ENCODE measurements around the gene SLC7A7. TPM values are rescaled to one million over a fixed set of nuclear protein-coding genes. Genes with fewer than 3 reads are reported as not detected.
A peak's percentile ranks its signal among the peaks of the same experiment; 100 is the strongest.

The SLC7A7 gene
- total and polyA plus RNA-seq, 10 of the 15 experiments (the other 5 are each of a cell fraction or from before 2014, with no cell fraction given): 27.8 to 79.2 (median 50.8) TPM

GRCh38 chr14:22802860-22803686 is 12.2 kb downstream of the SLC7A7 start (continued):
- TF ChIP-seq MYB (IDR thresholded peaks at IDR 0.05; ENCODE audit: borderline replicate concordance, low read depth, low read length): no peak
- TF ChIP-seq JUNB (IDR thresholded peaks at IDR 0.05): peak; percentile 24; the same call in 1 of the 2 replicates
- TF ChIP-seq ZNF24 (IDR thresholded peaks at IDR 0.05): no peak
- TF ChIP-seq CEBPB (IDR thresholded peaks at IDR 0.05; ENCODE audit: borderline replicate concordance in 1 of 2, low read depth in 2 of 2, low read length in 2 of 2): no peak
- peak; percentile 85 for TF ChIP-seq SPI1 (IDR thresholded peaks at IDR 0.05; ENCODE audit: borderline replicate concordance, insufficient read depth, low read depth, low read length)
- 0 out of 2 replicates have a peak, but pooled peaks have one; percentile 22 for TF ChIP-seq BCL11A (IDR thresholded peaks at IDR 0.05; ENCODE audit: low read depth, low read length)
- no peak for TF ChIP-seq NFYB (IDR thresholded peaks at IDR 0.05; ENCODE audit: insufficient read depth, low read depth, low read length)
- TF ChIP-seq CREM (IDR thresholded peaks at IDR 0.05; ENCODE audit: low read depth): peak; percentile 63; the same call in 1 of the 2 replicates
- no peak for TF ChIP-seq NFYA (IDR thresholded peaks at IDR 0.05; ENCODE audit: borderline replicate concordance, low read depth, low read length)
- TF ChIP-seq USF1 (IDR thresholded peaks at IDR 0.05; ENCODE audit: borderline replicate concordance, extremely low read length, insufficient read depth, low read depth, low read length): no peak
- no peak for TF ChIP-seq ZNF622 (IDR thresholded peaks at IDR 0.05)
- no peak for TF ChIP-seq NR2C2 (IDR thresholded peaks at IDR 0.05; ENCODE audit: borderline replicate concordance, control insufficient read depth, insufficient read length, low read depth)
- no peak for TF ChIP-seq SUZ12 (IDR thresholded peaks at IDR 0.05; ENCODE audit: unreplicated experiment)
- TF ChIP-seq ATF3 (IDR thresholded peaks at IDR 0.05; ENCODE audit: borderline replicate concordance, extremely low read depth, low read depth, low read length): no peak
- peak; percentile 23 for TF ChIP-seq TCF7 (IDR thresholded peaks at IDR 0.05; ENCODE audit: borderline replicate concordance)
- no peak for TF ChIP-seq CBFB (IDR thresholded peaks at IDR 0.05; ENCODE audit: low read depth)
- TF ChIP-seq, protein P1, sequence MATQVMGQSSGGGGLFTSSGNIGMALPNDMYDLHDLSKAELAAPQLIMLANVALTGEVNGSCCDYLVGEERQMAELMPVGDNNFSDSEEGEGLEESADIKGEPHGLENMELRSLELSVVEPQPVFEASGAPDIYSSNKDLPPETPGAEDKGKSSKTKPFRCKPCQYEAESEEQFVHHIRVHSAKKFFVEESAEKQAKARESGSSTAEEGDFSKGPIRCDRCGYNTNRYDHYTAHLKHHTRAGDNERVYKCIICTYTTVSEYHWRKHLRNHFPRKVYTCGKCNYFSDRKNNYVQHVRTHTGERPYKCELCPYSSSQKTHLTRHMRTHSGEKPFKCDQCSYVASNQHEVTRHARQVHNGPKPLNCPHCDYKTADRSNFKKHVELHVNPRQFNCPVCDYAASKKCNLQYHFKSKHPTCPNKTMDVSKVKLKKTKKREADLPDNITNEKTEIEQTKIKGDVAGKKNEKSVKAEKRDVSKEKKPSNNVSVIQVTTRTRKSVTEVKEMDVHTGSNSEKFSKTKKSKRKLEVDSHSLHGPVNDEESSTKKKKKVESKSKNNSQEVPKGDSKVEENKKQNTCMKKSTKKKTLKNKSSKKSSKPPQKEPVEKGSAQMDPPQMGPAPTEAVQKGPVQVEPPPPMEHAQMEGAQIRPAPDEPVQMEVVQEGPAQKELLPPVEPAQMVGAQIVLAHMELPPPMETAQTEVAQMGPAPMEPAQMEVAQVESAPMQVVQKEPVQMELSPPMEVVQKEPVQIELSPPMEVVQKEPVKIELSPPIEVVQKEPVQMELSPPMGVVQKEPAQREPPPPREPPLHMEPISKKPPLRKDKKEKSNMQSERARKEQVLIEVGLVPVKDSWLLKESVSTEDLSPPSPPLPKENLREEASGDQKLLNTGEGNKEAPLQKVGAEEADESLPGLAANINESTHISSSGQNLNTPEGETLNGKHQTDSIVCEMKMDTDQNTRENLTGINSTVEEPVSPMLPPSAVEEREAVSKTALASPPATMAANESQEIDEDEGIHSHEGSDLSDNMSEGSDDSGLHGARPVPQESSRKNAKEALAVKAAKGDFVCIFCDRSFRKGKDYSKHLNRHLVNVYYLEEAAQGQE (IDR thresholded peaks at IDR 0.05; ENCODE audit: low read depth, low read length): no peak
- 0 out of 2 replicates have a peak, but pooled peaks have one; percentile 29 for TF ChIP-seq PAX8 (IDR thresholded peaks at IDR 0.05)
- TF ChIP-seq POLR2A (IDR thresholded peaks at IDR 0.05; ENCODE audit: low read depth, low read length): no peak
- TF ChIP-seq, protein P2, sequence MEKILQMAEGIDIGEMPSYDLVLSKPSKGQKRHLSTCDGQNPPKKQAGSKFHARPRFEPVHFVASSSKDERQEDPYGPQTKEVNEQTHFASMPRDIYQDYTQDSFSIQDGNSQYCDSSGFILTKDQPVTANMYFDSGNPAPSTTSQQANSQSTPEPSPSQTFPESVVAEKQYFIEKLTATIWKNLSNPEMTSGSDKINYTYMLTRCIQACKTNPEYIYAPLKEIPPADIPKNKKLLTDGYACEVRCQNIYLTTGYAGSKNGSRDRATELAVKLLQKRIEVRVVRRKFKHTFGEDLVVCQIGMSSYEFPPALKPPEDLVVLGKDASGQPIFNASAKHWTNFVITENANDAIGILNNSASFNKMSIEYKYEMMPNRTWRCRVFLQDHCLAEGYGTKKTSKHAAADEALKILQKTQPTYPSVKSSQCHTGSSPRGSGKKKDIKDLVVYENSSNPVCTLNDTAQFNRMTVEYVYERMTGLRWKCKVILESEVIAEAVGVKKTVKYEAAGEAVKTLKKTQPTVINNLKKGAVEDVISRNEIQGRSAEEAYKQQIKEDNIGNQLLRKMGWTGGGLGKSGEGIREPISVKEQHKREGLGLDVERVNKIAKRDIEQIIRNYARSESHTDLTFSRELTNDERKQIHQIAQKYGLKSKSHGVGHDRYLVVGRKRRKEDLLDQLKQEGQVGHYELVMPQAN (conservative IDR thresholded peaks at IDR 0.05): 0 out of 2 replicates have a peak, but pooled peaks have one; percentile 56
- TF ChIP-seq RELA (IDR thresholded peaks at IDR 0.05; ENCODE audit: borderline replicate concordance, partially characterized antibody): no peak
- TF ChIP-seq E2F4 (IDR thresholded peaks at IDR 0.05; ENCODE audit: low read depth, low read length): no peak

Data from GM12878 (cell line).